HCEC 1CT (cell line): Measurements from ENCODE around the gene KAT2A.
A peak's percentile ranks its signal among the peaks of the same experiment; 100 is the strongest.

Experiments
- DNase-seq: peaks from one replicate; pipeline ENCODE4 v3.0.0-alpha.2; 2017

KAT2A gene

GRCh38 chr17:42135151-42135550, 14.0 kb upstream of the KAT2A start:
- DNase-seq: no peak

- no peak for DNase-seq
Observed at GRCh38 chr17:42133461-42134041, 12.4 kb upstream of the KAT2A start.

- DNase-seq: peak; percentile 74
Observed at GRCh38 chr17:42132941-42133340, 11.8 kb upstream of the KAT2A start.

GRCh38 chr17:42131981-42132432, 10.8 kb upstream of the KAT2A start:
- no peak for DNase-seq

- no peak for DNase-seq
Observed at GRCh38 chr17:42131232-42131631, 10.1 kb upstream of the KAT2A start.

GRCh38 chr17:42130310-42130936, 9.3 kb upstream of the KAT2A start:
- DNase-seq: no peak

- no peak for DNase-seq
Observed at GRCh38 chr17:42129109-42129837, 8.1 kb upstream of the KAT2A start.

GRCh38 chr17:42127414-42127813, 6.2 kb upstream of the KAT2A start:
- no peak for DNase-seq

- no peak for DNase-seq
Observed at GRCh38 chr17:42126836-42127235, 5.7 kb upstream of the KAT2A start.

- DNase-seq: no peak
Observed at GRCh38 chr17:42125565-42125964, 4.4 kb upstream of the KAT2A start.

- DNase-seq: no peak
Observed at GRCh38 chr17:42124256-42124655, 3.1 kb upstream of the KAT2A start.

- no peak for DNase-seq
Observed at GRCh38 chr17:42122371-42123303, 1.5 kb upstream of the KAT2A start, which contains the start of gene HSPB9. TSS of gene HSPB9 (plus strand) at chr17:42122804. CDS start at chr17:42122851, 47 bp downstream.

- DNase-seq: no peak
Observed at GRCh38 chr17:42120161-42120769, 902 bp downstream of the KAT2A start.

GRCh38 chr17:42119301-42119700, 1.9 kb downstream of the KAT2A start:
- DNase-seq: no peak

GRCh38 chr17:42118545-42118944, 2.6 kb downstream of the KAT2A start:
- DNase-seq: no peak

- DNase-seq: no peak
Observed at GRCh38 chr17:42118126-42118510, 3.0 kb downstream of the KAT2A start.

GRCh38 chr17:42117397-42118125, 3.6 kb downstream of the KAT2A start:
- no peak for DNase-seq

GRCh38 chr17:42116705-42117396, 4.3 kb downstream of the KAT2A start:
- peak; percentile 73 for DNase-seq

- DNase-seq: no peak
Observed at GRCh38 chr17:42114118-42114517, 7.0 kb downstream of the KAT2A start.

- no peak for DNase-seq
Observed at GRCh38 chr17:42113293-42114069, 7.7 kb downstream of the KAT2A start.
